Tibial nerve (tissue), 3 donors: Measurements from ENCODE around the gene SPRN.
"Not testable (repeated sequence)": the region's sequence is repeated elsewhere in the genome, so short reads cannot be mapped to it uniquely, and the experiment has no call there.

Source experiments
- CTCF ChIP-seq, 5 experiments: fragments of 200-600 bp in 3 of 5; fragments of 450-650 bp in 2 of 5; sonication (generic) in 3 of 5; IDR thresholded peaks; one replicate each; pipeline ENCODE4 v1.5.1; 2016 to 2019; ENCODE audit warnings: antibody characterized with exemption in 5 of 5, mild to moderate bottlenecking in 3 of 5, moderate library complexity in 2 of 5
- POLR2A ChIP-seq, 2 donors: fragments of 450-650 bp; IDR thresholded peaks; one replicate each; pipeline ENCODE4 v1.6.1; 2017; ENCODE audit warnings: antibody characterized with exemption in 2 of 2, mild to moderate bottlenecking in 2 of 2, moderate library complexity in 2 of 2

GRCh38 chr10:133424102-133424501 lies 323 bp downstream of the SPRN start:
- not testable (repeated sequence) for TF ChIP-seq POLR2A, CTCF (IDR thresholded peaks at IDR 0.05)
